ENCODE data around the gene ADPRHL1.

Gene ADPRHL1

DNA sequence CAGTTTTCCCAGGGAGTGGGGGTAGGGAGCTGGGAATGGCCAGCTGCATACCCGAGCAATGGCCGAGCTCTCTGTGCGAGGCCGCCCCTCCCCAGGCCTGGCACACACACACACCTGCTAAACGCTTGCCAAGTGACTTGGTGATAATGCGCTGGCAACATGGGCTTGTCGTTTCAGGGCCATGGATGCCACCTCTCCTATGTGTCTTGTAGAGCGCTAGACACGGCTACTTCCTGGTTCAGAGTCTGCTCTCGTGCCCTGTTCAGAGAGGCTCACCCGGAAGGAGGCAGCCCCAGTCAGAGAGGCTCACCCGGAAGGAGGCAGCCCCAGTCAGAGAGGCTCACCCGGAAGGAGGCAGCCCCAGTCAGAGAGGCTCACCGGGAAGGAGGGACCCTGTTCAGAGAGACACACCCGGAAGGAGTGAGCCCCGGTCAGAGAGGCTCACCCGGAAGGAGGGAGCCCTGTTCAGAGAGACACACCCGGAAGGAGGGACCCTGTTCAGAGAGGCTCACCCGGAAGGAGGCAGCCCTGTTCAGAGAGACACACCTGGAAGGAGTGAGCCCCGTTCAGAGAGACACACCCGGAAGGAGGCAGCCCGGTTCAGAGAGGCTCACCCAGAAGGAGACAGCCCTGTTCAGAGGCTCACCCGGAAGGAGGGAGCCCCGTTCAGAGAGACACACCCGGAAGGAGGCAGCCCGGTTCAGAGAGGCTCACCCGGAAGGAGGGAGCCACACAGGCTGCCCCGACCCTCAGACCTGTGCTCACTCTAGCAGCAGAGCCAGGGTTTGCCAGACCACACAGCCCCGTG lies 4.2 kb downstream of the ADPRHL1 start:
- TF ChIP-seq, protein P1, sequence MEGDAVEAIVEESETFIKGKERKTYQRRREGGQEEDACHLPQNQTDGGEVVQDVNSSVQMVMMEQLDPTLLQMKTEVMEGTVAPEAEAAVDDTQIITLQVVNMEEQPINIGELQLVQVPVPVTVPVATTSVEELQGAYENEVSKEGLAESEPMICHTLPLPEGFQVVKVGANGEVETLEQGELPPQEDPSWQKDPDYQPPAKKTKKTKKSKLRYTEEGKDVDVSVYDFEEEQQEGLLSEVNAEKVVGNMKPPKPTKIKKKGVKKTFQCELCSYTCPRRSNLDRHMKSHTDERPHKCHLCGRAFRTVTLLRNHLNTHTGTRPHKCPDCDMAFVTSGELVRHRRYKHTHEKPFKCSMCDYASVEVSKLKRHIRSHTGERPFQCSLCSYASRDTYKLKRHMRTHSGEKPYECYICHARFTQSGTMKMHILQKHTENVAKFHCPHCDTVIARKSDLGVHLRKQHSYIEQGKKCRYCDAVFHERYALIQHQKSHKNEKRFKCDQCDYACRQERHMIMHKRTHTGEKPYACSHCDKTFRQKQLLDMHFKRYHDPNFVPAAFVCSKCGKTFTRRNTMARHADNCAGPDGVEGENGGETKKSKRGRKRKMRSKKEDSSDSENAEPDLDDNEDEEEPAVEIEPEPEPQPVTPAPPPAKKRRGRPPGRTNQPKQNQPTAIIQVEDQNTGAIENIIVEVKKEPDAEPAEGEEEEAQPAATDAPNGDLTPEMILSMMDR (IDR thresholded peaks at IDR 0.05; ENCODE audit: low read depth, low read length), result no peak
- no peak overlapping the region for H3K4me3 ChIP-seq (ENCODE audit: low read depth, low read length)

- TF ChIP-seq, protein P1 (IDR thresholded peaks at IDR 0.05; ENCODE audit: low read depth, low read length), result no peak
- H3K4me3 ChIP-seq (ENCODE audit: low read depth, low read length), result no peak overlapping the region
Observed at GRCh38 chr13:113448545-113448884, 4.8 kb downstream of the ADPRHL1 start.

DNA sequence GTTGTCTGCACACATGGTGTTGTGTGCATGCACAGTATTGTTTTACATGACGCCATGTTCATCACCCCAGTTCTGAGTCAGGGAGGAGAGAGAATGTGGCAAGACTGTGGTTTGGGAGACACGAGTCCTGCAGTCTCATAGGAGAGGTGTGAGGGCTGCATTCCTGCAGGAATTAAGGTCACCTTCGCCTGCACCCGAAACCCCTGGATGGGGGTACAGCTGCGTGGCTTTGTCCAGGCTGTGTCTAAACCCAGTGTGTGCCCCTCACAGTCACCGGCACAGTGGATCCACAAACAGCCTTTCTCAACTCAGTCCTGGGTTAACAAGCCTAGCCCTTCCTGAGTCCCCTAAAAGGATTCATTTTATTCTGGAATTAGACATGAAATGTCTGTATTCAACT lies 5.7 kb downstream of the ADPRHL1 start:
- no peak overlapping the region for H3K4me3 ChIP-seq (ENCODE audit: low read depth, low read length)
- TF ChIP-seq, protein P1 (IDR thresholded peaks at IDR 0.05; ENCODE audit: low read depth, low read length), result no peak

DNA sequence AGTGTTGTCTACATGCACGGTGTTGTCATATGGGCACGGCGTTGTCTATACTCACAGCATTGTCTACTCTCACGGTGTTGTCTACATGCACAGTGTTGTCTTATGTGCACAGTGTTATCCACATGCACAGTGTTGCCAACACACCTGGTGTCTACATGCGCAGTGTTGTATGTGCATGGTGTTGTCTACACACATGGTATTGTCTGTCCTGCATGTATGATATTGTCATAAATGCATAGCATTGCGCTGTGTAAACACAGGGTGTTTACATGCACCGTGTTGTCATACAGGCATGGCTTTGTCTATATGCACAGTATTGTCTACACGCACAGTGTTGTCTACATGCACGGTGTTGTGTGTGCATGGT lies 6.8 kb downstream of the ADPRHL1 start:
- H3K4me3 ChIP-seq (ENCODE audit: low read depth, low read length), result no peak overlapping the region
- TF ChIP-seq, protein P1 (IDR thresholded peaks at IDR 0.05; ENCODE audit: low read depth, low read length), result no peak

DNA sequence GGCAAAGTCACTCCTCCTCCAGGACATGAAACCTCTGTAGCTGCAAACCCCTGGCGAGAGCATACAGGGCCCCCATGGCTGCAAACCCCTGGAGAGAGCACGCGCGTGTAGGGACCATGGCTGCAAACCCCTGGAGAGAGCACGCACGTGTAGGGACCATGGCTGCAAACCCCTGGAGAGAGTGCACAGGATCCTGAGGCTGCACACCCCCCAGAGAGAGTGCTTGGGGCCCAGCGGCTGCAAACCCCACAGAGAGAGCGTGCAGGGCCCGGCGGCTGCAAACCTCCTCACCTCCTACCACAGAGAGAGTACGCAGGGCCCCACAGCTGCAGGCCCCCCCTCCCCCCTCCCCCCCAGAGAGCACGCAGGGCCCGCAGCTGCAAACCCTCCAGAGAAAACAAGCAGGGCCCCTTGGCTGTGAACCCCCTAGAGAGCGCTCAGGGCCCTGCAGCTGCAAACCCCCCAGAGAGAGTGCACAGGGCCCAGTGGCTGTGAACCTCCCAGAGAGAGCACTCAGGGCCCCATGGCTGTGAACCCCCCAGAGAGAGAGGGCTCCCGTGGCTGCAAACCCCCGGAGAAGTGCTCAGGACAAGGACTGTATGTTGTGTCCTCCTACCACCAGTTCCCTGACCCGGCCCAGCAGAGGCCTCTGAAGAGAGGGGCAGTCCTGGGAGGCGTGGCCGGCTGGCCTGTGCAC lies 7.3 kb downstream of the ADPRHL1 start:
- TF ChIP-seq, protein P1 (IDR thresholded peaks at IDR 0.05; ENCODE audit: low read depth, low read length), result no peak
- no peak overlapping the region for H3K4me3 ChIP-seq (ENCODE audit: low read depth, low read length)

DNA sequence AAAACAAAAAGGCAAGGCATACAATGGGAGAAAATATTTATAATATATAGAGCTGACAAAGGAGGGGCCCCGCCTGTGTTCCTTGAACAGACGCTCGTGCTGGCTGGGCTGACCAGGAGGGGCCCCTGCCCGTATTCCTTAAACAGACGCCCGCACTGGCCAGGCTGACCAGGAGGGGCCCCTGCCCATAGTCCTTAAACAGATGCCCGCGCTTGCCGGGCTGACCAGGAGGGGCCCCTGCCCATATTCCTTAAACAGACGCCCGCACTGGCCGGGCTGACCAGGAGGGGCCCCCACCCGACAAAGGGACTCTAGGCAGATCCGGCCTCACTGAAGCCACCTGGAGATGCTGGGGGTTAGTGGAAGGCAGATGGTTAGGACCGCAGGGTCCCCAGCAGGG lies 9.3 kb downstream of the ADPRHL1 start:
- TF ChIP-seq, protein P1 (IDR thresholded peaks at IDR 0.05; ENCODE audit: low read depth, low read length), result no peak
- no peak overlapping the region for H3K4me3 ChIP-seq (ENCODE audit: low read depth, low read length)

GRCh38 chr13:113442985-113443362 lies 10.3 kb downstream of the ADPRHL1 start:
- H3K4me3 ChIP-seq (ENCODE audit: low read depth, low read length), result no peak overlapping the region
- TF ChIP-seq, protein P1 (IDR thresholded peaks at IDR 0.05; ENCODE audit: low read depth, low read length), result no peak
